Stimulated activated CD8-positive, alpha-beta memory T cell treated with anti-CD3 and anti-CD28 coated beads, Interleukin-15, amount 100 ng/mL, for 4 hours (primary cell): ENCODE results near the gene TMEFF1.

Experiments
- DNase-seq, 2 donors: peaks; one replicate each; pipeline ENCODE4 v3.0.0-alpha.2; 2020; ENCODE audit warnings: low read depth in 2 of 2

TMEFF1 gene

DNA sequence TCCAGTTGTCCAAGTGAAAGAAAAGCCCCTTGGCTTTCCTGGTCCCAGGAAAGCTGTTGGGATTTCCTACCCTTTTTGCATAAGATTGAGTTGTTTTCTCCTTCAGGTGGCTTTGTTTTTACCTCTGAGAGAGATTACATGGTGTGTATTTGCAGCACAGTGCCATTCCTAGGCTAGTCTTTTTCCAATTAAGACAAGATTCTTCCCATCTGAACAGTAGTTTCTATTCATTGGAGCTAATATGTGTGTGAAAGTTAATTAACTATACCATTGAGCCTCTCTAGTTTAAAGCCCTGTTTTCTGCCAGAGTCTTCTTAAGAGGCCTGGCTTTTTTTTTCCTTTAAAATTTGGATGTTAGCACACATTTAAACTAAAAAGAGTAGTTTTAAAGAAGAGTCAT is 25.9 kb upstream of the TMEFF1 start:
- DNase-seq, result no peak

DNA sequence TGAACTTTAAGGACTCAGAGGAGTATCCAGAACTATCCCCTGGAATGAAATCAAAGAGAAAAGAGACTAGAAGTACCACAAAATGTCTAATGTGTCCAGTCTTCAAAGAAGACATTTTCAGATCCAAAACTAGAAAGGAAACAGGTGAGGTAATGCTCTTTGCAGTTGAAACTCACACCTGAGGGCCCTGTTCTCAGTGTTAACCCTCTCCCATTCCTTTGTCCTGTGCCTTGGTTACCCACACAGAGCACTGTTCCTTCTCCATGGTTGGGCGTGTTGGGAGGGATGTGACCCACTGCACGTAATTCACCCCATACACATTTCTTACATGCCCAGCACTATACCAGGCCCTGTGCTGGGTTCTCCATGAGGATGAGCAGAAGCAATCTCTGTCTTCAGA is 24.7 kb upstream of the TMEFF1 start:
- no peak for DNase-seq

DNA sequence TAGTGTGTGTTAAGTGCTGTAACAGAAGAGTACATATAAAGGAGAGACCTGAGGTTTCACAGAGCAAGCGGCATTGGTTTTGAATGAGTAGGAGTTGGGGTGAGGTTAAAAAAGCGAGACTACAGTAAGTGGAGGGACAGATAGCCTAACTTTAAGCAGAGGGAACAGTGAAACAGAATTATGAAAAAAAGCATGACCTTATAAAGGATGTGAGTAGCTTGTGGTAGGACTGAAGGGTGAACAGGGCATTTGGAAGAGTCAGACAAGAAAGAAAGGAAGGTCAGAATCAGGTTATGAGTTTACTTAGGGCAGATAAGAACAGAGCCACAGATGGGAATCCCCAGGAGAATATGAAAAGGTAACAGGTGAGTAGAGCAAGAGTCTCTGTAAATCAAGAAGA is 23.5 kb upstream of the TMEFF1 start:
- no peak for DNase-seq

DNA sequence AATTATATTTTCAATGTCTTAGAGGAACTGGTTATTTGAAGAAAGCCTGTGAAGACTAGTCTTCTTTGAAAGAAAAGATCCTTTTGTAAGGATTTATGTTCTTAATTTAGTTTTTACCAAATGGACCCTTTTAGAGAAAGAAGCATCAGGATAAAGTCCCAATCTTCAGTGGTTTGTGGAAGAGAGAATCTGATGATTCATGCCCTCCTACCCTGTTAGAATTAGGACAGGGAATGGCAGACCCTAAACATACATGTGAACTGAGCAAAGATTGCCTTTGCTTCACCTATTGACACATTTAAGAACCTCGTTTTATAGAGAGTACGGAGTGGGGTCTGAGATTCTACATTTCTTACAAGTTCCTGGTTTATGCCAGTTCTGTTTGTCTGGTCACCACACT is 20.1 kb upstream of the TMEFF1 start:
- DNase-seq, result no peak

DNA sequence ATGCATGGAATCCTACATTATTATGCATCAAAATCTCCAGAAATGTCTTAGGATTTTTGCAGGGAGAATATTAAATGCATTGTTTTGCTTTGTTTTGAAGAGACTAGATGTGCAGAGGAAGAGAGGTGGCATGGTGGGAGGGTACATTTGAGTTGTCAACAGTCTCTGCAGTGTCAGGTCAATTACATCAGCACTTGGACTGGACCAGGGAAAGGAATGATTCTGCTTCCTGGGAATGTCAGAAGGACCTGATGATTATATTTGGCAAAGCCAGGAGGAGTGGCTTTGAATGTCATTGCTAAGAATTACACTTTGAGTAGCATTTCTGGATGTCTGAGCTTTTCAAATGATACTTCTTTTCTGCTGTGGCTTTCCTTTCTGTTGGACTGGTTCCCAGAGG is 17.5 kb upstream of the TMEFF1 start:
- no peak for DNase-seq

DNA sequence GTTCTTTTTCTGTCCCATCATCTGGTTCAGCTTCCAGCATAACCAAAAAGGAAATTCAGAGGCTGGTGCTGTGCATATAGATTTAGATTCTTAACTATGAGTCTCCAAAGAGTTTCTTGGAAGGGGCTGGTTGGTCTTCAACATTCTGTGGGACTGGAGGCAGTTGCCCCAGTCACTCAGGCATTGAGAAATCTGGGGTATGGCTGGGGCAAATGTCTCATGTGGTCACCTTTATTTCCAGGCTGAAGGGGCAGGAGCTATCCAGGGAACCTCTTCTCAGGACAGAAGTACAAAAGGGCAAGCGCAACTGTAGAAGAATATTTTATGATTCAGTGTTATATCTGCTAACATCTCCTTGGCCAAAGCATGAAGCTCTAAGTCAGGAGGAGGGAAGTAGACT is 15.4 kb upstream of the TMEFF1 start:
- no peak for DNase-seq

DNA sequence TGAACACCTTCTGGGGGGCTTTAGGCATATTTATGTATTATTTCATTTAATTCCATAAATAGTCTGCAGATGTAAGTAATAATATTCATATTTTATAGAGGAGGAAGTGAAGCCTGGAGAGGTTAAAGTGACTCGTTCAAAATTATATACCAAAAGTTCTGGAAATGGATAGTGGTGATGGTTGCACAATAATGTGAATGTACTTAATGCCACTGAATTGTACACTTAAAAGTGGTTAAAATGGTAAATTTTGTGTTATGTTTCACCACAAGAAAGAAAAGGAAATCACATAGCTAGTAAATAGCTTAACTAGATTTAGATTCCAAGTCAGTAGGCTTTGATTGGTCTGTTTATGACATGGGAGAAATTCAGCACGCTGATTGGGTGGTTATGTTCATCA is 13.0 kb upstream of the TMEFF1 start:
- no peak for DNase-seq

DNA sequence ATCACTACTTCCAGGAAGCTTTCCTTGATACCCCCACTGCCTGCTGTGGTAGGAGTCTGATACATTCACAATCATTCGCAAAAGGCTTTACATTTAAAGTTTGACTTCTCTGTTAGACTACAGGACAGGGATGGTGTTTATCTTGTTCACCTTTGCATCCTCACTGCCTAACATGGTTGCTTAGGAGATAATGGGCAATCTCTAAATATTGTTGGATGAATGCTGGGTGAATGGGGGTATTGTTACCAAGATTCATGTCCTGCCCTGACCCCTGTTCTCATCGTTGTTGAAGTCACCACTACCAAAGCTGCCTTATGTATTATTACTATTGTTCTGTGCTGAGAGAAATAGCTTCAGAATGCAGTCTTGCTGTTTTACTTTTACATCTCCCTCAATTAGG is 7.7 kb upstream of the TMEFF1 start:
- DNase-seq, result no peak

DNA sequence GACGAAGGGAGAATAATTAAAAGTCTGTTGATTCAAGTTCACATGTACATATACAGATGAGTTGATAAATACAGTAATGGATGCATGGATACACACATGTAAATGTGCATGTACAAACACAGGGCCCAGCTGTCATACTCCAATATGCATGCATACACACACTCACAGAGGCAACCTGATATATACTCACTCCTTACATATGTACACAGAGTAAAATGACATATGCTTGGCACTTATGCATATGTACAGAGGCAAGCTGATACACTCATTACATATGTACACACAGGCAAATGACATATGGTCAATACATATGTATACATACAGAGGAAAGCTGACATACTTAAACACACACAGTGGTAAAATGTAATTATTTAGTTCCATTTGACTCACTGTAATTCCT is 7.2 kb upstream of the TMEFF1 start:
- no peak for DNase-seq

DNA sequence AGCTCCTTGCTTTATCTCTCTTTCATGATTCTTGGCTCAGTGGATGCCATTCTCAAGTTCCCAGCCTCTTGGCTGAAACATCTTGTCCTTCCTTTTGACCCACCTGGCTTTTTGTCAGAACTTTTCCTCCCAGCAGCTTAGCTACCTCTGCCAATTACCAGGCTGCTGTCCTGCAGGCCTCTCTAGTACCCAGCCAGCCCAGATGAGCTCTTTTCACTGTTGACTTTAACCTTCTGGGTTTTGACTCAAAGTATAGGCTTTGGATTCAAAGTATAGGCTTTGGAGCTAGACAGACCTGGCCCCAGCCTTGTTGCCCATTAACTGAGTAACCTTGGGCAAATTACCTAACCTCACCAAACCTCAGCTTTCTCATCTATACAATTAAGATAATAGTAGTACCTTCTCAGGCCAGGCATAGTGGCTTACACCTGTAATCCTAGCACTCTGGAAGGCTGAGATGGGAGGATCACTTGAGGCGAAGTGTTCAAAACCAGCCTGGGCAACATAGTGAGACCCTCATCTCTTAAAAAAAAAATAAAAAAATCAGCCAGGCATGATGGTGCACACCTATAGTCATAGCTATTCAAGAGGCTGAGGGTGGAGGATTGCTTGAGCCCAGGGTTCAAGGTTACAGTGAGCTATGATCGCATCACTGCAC is 6.6 kb upstream of the TMEFF1 start:
- no peak for DNase-seq

DNA sequence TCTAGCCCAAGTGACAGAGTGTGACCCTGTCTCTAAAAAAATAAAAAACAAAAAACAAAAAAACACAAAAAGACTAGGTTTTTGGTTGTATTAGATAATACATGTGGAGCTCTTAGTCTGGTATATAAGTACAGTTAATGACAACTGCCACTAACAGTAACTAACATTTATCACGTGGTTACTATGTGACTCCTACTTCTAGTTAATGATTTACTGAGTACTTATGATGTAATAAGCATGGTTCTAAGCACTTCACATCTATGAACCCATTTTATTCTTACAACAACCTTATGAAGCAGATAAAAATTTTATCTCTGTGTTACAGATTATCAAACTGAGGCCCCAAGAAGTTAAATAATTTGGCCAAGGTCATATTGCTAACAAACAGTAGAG is 6.1 kb upstream of the TMEFF1 start:
- DNase-seq, result no peak

DNA sequence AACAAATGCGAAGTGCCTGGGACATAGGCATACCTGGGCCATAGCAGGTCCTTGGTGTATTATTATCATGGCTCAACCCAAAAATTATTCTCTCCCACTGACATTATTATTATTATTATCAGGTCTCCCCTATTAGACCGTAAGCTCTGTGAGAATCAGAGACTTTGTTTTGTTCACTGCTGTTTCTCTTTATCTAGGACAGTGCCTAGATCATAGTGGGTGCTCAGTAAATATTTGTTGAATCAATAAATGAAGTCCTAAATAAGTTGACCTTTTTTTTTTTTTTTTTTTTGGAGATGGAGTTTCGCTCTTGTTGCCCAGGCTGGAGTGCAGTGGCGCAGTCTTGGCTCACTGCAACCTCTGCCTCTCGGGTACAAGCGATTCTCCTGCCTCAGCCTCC is 4.9 kb upstream of the TMEFF1 start:
- no peak for DNase-seq

DNA sequence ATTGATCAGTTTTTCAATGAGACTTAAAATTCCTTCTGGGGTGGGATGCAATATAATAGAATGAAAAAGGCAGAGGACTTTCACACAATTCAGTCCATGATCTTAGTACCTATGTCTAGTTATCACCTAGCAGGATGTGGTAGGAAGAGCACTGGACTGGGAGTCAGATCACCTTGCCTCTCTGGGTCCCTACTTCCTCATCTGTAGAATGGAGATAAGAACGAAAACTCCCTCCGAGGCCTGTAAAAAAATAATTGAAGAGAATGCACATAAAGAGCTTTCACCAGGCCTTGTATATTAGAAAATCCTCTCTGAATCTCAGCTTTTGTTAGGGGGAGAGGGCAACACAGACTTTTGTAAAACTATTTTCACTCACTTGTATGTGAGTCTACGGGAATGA is 681 bp upstream of the TMEFF1 start:
- no peak for DNase-seq

DNA sequence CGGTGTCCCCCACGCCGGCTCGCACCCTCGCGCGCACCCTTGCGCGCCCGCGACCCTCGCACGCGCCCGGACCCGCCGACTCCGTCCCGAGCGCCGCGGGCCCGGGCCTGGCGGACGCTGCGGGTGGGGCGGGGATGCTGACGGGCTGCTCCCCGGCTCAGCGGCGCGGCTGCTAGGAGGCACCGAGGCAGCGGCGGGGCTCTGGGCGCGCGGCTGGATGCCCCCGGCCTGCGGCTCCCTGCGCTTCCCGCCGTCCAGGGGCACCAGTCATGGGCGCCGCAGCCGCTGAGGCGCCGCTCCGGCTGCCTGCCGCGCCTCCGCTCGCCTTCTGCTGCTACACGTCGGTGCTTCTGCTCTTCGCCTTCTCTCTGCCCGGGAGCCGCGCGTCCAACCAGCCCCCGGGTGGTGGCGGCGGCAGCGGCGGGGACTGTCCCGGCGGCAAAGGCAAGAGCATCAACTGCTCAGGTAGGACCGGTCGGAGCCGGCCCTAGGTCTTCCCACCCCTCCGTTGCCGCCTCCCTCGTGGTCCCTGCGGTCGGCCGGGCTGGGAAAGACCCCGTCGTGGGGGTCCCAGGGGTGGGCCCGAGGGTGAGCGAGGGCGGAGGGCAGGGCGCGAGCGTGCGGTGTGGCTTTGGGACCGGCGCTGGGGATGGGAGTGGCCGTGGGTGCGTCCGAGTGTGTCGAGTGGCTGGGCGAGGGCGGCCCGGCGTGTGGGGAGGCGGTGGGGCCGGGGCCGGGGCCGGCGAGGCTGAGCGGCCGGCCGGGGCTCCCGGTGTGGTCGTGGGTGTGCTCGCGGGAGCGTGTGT is 530 bp downstream of the TMEFF1 start:
- DNase-seq, result no peak

DNA sequence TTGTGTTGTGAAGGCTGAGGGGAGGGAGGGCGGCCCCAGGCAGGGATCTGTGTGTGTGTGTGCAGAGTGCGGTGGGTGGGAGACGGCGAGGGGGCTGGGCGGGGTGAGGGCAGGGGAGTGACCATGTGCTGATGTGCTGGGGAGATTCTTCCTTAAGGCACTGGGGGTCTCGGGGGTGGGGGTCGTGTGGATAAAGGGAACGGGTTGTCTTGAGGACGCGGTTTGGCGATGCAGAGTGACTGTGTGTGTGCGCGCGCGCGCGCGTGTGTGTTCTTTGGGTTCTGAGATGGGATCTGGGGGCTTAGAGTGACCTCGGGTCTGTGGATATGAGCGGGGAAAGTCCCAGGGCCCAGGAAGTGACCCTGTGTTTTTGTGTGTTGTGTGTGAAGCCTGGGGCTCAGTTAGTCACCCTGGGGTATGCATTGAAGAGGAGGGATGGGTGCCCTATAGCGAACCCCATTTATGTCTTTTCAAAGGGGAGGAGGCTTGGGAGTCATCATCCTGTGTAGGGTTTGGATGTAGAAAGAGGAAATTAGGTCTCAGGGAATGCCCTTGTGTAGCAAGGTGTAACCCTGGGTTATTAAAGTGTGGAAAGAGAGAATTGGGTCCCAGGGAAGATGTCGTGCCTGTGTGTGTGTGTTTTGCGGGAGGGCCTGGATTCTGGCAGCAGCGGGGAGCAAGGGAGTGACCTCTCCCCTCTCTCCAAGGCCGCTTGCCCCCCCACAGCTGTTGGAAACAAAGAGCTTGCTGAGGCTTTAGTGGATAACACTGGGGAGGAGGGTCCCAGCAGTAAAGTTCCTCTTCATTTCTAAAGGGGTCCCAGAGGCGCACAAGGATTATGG is 1.4 kb downstream of the TMEFF1 start:
- no peak for DNase-seq

DNA sequence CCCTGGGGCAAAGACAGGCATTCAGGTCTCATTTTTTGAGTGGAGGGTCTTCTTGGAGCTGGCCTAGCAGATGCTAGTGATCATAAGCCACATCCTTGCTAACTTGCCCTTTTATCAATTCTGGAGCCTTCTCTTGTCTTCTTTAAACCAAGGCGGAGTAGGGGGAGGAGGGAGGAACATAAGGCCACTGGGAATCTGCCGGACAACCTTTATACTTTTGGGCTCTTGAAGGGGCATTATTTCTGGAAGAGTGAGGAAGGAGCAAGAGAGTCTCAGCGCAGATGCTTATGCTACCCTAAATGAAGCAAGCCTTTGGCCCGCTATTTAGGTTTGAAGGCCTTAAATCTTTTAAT is 2.0 kb downstream of the TMEFF1 start:
- DNase-seq, result no peak

DNA sequence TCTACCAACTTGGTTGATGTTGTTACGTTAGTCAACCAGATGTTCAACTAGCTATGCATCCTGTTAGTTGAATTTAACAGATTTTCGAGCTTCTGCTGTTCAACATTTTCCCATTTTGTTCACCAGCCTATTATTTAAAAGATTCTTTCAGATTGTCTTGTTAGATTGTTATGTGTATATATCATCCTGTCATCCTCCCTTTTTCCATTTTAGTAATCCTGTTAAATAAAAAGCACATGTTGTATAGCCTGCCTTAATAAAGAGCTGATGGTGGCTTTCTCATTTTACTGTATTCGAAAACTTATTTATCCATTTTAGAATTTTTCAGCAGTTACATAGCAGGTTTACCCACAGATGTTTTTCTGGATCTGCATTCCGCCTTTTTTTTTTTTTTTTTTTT is 4.3 kb downstream of the TMEFF1 start:
- DNase-seq, result no peak

DNA sequence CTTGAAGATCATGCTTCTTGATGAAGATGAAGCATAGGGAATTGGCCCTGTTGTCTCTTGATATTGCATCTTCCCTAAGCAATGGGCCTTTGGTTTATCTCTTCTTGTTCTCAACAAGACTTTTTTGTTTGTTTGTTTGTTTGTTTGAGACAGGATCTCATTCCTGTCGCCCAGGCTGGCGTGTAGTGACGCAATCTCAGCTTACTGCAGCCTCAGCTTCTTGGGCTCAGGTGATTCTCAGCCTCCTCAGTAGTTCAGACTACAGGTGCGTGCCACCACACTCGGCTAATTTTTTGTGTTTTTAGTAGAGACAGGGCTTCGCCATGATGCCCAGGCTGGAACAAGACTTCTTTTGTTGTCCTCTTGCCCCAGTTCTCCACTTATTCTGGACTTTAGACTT is 5.2 kb downstream of the TMEFF1 start:
- DNase-seq, result no peak

DNA sequence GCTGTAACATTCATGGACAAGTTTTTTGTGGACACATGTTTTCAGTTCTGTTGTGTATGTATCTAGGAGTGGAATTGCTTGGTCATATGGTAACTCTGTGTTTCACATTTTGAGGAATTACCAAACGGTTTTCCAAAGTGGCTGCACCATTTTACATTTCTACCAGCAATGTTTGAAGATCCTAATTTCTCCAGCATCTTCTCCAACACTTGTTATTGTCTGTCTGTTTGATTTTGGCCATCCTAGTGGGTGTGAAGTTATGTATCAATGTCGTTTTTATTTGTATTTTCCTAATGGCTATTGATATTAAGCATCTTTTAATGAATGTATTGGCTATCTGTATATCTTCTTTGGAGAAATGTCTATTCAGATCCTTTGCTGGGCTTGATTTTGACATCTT is 6.9 kb downstream of the TMEFF1 start:
- DNase-seq, result no peak

DNA sequence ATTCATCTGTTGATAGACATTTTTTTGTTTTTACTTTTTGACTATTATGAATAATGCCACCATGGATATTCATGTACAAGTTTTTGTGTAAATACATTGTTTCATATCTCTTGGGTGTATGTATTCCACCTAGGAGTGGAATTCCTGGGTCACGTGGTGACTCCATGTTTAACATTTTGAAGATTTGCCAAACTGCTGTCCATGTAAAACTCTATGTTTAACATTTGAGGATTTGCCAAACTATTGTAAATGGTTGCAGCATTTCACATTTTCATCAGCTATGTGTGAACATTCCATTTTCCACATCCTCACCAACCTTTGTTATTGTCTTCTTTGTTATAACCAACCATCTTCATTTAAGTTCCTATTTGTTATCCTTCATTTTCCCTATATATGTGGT is 12.2 kb downstream of the TMEFF1 start:
- DNase-seq, result no peak

DNA sequence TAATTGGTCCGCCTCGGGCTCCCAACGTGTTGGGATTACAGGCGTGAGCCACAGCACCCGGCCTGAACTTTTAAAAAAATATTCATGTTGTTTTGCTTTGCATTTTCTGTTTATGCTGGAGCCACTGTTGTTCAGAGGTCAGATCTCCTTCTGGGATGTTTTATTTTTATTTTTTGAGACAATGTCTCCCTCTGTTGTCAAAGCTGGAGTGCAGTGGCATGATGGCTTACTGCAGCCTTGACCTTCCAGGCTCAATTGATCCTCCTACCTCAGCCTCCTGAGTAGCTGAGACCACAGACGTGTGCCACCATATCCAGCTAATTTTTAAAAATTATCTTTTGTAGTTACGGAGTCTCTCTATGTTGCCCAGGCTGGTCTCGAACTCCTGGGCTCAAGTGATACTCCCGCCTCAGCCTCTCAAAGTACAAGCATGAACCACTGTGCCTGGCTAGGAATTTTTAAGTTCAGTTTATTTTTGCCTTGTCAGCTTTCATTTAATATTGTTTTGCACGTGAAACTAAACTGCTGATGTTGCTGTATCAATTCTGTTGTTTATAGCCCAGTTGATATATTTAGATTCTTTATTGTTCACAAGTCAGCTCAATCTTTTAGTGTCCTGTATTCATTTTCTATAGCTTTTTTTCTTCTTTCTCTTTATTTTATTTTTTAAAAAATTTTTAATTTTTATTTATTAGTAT is 13.7 kb downstream of the TMEFF1 start:
- no peak for DNase-seq

DNA sequence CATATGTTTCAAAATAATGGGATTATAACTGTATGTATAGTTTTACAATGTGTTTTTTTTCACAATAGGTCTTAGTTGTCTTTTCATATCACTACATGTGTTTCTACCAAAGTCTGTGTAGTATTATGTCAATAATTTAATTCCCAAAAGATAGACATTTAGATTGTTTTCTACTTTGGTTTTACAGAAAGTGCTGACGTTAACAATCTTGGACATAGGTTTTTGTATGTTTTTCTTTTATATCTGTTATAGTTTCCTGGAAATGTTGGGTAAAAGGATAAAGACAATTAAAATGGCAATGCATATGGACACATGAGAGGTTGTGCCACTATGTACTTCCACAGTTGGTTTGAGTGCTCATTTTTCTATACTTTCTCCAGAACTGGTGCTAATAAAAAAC is 15.2 kb downstream of the TMEFF1 start:
- no peak for DNase-seq
